Large intestine (tissue), 3 donors: Measurements from ENCODE around the gene FTO. TPM values are rescaled to one million over a fixed set of nuclear protein-coding genes. Genes with fewer than 3 reads are reported as not detected.

Experiments used
- DNase-seq, 2 donors: peaks; one replicate each; pipeline versions ENCODE4 v3.0.0 to v3.0.0-alpha.2; 2013
- H3K27ac ChIP-seq: one replicate; pipeline ENCODE4 v1.5.1; 2013; ENCODE audit warnings: low read length
- H3K27me3 ChIP-seq: 2 replicates; pipeline ENCODE4 v1.6.1; 2013; ENCODE audit warnings: low read length; ENCODE audit not compliant: control insufficient read depth, insufficient read depth
- H3K36me3 ChIP-seq: 2 replicates; pipeline ENCODE4 v1.6.1; 2013; ENCODE audit warnings: low read length; ENCODE audit not compliant: control insufficient read depth, insufficient read depth
- H3K4me1 ChIP-seq: one replicate; pipeline ENCODE4 v1.6.1; 2013; ENCODE audit warnings: low read length; ENCODE audit not compliant: control insufficient read depth, insufficient read depth
- H3K4me3 ChIP-seq: one replicate; pipeline ENCODE4 v1.5.1; 2013; ENCODE audit warnings: low read length
- H3K9me3 ChIP-seq: one replicate; pipeline ENCODE4 v1.6.1; 2013; ENCODE audit warnings: mild to moderate bottlenecking, low read depth, low read length, moderate library complexity; ENCODE audit not compliant: control insufficient read depth
- WGBS: methylation state at CpG from one replicate; pipeline ENCODE4 v1.1.5; 2013; ENCODE audit warnings: low lambda C conversion rate; ENCODE audit not compliant: insufficient coverage; 5-methylcytosine and 5-hydroxymethylcytosine counted together
- polyA plus RNA-seq: library from polyadenylated mRNA; unstranded; fragments of 120-200 nt; gene quantifications from one replicate; pipeline ENCODE4 v1.2.1, GENCODE V29; 2013

Gene FTO
- polyA plus RNA-seq, 1 donor: 43.1 TPM

- Histone ChIP-seq H3K36me3 (no peaks in the 10 kb centered on the region), H3K4me3 (no peak overlapping the region), H3K4me1 (no peaks in the 10 kb centered on the region), H3K27me3 (no peaks in the 10 kb centered on the region), H3K27ac (no peak overlapping the region), H3K9me3 (no peaks in the 10 kb centered on the region)
- DNase-seq: no peak
- no CpG with 5 or more reads among the region's 1 CpG for WGBS
These were observed 318.4 kb downstream of the FTO start for GRCh38 chr16:54022362-54022761.

- Histone ChIP-seq H3K27me3 (no peaks in the 10 kb centered on the region), H3K4me3 (no peak overlapping the region), H3K27ac (no peak overlapping the region), H3K9me3 (peaks cover 6% of the 10 kb centered on the region), H3K4me1 (no peaks in the 10 kb centered on the region), H3K36me3 (no peaks in the 10 kb centered on the region)
- WGBS: 57% methylated on average over 1 of the region's 1 CpG
- no peak for DNase-seq
These were observed 322.5 kb downstream of the FTO start for GRCh38 chr16:54026456-54026855.

- Histone ChIP-seq H3K4me1 (no peaks in the 10 kb centered on the region), H3K4me3 (no peak overlapping the region), H3K36me3 (no peaks in the 10 kb centered on the region), H3K9me3 (peaks cover 7% of the 10 kb centered on the region), H3K27me3 (no peaks in the 10 kb centered on the region), H3K27ac (no peak overlapping the region)
- 97% methylated on average over 3 of the region's 4 CpGs for WGBS
- DNase-seq: no peak
These were observed 323.1 kb downstream of the FTO start for GRCh38 chr16:54027062-54027461.

GRCh38 chr16:54027558-54027957 lies 323.6 kb downstream of the FTO start:
- no CpG with 5 or more reads among the region's 1 CpG for WGBS
- H3K27ac ChIP-seq: no peak overlapping the region
- no peak overlapping the region for H3K4me3 ChIP-seq
- no peaks in the 10 kb centered on the region for H3K36me3 ChIP-seq
- DNase-seq: no peak
- no peaks in the 10 kb centered on the region for H3K27me3 ChIP-seq
- H3K9me3 ChIP-seq: peaks cover 7% of the 10 kb centered on the region
- no peaks in the 10 kb centered on the region for H3K4me1 ChIP-seq

- no peaks in the 10 kb centered on the region for H3K36me3 ChIP-seq
- no peak overlapping the region for H3K4me3 ChIP-seq
- no peak for DNase-seq
- H3K4me1 ChIP-seq: no peaks in the 10 kb centered on the region
- peaks cover 7% of the 10 kb centered on the region for H3K9me3 ChIP-seq
- H3K27ac ChIP-seq: no peak overlapping the region
- 100% methylated on average over 1 of the region's 3 CpGs for WGBS
- no peaks in the 10 kb centered on the region for H3K27me3 ChIP-seq
These were observed 324.0 kb downstream of the FTO start for GRCh38 chr16:54027995-54028394.

- Histone ChIP-seq H3K27me3 (no peaks in the 10 kb centered on the region), H3K27ac (no peak overlapping the region), H3K4me3 (no peak overlapping the region), H3K36me3 (no peaks in the 10 kb centered on the region), H3K4me1 (no peaks in the 10 kb centered on the region), H3K9me3 (peaks cover 7% of the 10 kb centered on the region)
- no CpG with 5 or more reads among the region's 1 CpG for WGBS
- DNase-seq: no peak
These were observed 326.5 kb downstream of the FTO start for GRCh38 chr16:54030451-54030850.

- H3K36me3 ChIP-seq: no peaks in the 10 kb centered on the region
- no peaks in the 10 kb centered on the region for H3K4me1 ChIP-seq
- no peak overlapping the region for H3K4me3 ChIP-seq
- H3K27ac ChIP-seq: no peak overlapping the region
- 100% methylated on average over 1 of the region's 5 CpGs for WGBS
- peaks cover 7% of the 10 kb centered on the region for H3K9me3 ChIP-seq
- H3K27me3 ChIP-seq: no peaks in the 10 kb centered on the region
- no peak for DNase-seq
These were observed 327.3 kb downstream of the FTO start for GRCh38 chr16:54031107-54031760.

- Histone ChIP-seq H3K27ac (no peak overlapping the region), H3K36me3 (no peaks in the 10 kb centered on the region), H3K4me1 (no peaks in the 10 kb centered on the region), H3K9me3 (peaks cover 7% of the 10 kb centered on the region), H3K27me3 (no peaks in the 10 kb centered on the region), H3K4me3 (no peak overlapping the region)
- DNase-seq: no peak
- WGBS: no CpG with 5 or more reads among the region's 6 CpGs
These were observed 329.8 kb downstream of the FTO start for GRCh38 chr16:54033747-54034146.

GRCh38 chr16:54034684-54035083 lies 330.7 kb downstream of the FTO start:
- no CpG with 5 or more reads among the region's 1 CpG for WGBS
- no peaks in the 10 kb centered on the region for H3K4me1 ChIP-seq
- H3K36me3 ChIP-seq: no peaks in the 10 kb centered on the region
- peaks cover 7% of the 10 kb centered on the region for H3K9me3 ChIP-seq
- H3K27me3 ChIP-seq: no peaks in the 10 kb centered on the region
- no peak for DNase-seq
- no peak overlapping the region for H3K4me3 ChIP-seq
- no peak overlapping the region for H3K27ac ChIP-seq

- WGBS: 93% methylated on average over 2 of the region's 5 CpGs
- no peaks in the 10 kb centered on the region for H3K36me3 ChIP-seq
These were observed 336.5 kb downstream of the FTO start for GRCh38 chr16:54040480-54040879.

GRCh38 chr16:54040975-54041374 lies 337.0 kb downstream of the FTO start:
- no peaks in the 10 kb centered on the region for H3K9me3 ChIP-seq
- no peaks in the 10 kb centered on the region for H3K36me3 ChIP-seq
- whole genome bisulfite sequencing: 80% methylated on average over 1 of the region's 6 CpGs
- H3K27me3 ChIP-seq: no peaks in the 10 kb centered on the region
- no peaks in the 10 kb centered on the region for H3K4me1 ChIP-seq
- H3K27ac ChIP-seq: no peak overlapping the region
- DNase-seq: no peak
- H3K4me3 ChIP-seq: no peak overlapping the region

More at GRCh38 chr16:54040480-54040879, 336.5 kb downstream of the FTO start:
- no peaks in the 10 kb centered on the region for H3K4me1 ChIP-seq
- H3K4me3 ChIP-seq: no peak overlapping the region
- DNase-seq: no peak
- H3K27me3 ChIP-seq: no peaks in the 10 kb centered on the region
- no peak overlapping the region for H3K27ac ChIP-seq
- no peaks in the 10 kb centered on the region for H3K9me3 ChIP-seq
